ENCODE measurements around the gene SNX10.

The SNX10 gene

DNA sequence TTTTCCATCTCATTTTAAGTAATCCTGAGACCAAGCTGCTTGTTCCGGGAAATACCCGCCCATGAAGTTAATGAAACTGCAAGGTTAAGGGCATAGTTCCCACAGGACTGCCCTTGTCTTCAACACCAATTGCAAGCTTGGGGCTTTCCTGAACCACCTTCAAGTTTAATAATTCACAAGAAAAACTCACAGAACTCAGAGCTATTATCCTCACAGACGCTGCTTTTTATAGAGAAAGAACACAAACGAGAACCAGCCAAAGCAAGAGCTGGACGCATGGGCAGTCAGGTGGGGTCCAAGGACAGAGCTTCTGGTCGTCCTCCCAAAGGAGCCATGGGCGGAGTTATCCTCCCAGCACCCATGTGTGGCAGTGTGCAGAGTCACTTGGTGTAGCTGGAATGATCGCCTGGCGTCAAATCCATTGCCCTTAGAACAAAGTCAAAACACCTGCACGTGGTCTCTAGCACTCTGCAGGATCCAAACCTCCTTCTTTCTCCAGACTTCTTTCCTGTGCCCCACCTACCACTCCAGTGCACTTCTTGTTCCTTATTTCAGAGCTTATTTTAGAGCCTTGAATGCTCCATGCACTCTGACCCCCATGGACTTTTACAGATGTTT, 56.7 kb downstream of the SNX10 start:
- peak overlapping the region; percentile 71 for H3K27ac ChIP-seq
- TF ChIP-seq, protein P1, sequence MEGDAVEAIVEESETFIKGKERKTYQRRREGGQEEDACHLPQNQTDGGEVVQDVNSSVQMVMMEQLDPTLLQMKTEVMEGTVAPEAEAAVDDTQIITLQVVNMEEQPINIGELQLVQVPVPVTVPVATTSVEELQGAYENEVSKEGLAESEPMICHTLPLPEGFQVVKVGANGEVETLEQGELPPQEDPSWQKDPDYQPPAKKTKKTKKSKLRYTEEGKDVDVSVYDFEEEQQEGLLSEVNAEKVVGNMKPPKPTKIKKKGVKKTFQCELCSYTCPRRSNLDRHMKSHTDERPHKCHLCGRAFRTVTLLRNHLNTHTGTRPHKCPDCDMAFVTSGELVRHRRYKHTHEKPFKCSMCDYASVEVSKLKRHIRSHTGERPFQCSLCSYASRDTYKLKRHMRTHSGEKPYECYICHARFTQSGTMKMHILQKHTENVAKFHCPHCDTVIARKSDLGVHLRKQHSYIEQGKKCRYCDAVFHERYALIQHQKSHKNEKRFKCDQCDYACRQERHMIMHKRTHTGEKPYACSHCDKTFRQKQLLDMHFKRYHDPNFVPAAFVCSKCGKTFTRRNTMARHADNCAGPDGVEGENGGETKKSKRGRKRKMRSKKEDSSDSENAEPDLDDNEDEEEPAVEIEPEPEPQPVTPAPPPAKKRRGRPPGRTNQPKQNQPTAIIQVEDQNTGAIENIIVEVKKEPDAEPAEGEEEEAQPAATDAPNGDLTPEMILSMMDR (conservative IDR thresholded peaks at IDR 0.05) = no peak

DNA sequence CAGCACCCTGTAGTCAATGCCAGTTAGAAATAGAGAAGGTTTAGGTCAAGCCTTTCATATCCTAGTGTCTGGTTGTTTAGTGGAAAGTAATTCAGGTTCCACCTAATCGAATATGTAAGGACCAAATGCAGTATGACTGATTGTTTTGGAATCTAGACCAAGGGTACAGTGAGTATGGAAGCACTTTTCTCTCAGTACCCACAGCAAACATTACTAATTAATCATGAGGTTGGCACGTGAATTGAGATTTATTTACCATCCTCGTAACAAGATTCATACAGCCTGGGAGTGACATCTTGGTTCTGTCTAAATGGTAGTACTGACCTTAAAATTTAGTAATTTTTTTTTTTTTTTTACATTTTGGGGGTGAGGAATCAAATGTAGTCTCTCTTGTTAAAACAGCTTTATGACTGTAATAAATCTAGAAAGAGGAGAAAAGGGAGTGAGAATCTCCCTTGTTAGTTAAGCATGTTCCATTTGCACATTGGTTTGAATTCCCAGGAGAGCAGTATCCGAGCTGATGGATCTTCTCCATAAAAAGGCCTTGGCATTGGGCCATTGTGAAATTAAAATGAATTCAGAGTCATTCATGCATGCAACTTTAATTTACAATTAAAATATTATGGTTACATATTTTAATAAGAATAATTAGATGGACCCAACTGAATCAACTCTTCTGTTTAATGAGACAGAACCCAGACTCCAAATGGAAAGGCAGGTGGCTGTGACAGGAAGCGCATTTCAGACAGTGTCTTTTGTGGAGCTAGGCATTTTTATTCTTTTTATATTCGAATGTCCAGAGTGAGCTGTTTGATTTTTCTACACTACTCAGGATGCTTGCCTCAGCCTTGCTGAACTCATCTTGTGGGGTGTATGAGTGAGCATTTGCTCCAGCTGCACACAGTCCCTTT, 57.6 kb downstream of the SNX10 start:
- TF ChIP-seq, protein P1 (conservative IDR thresholded peaks at IDR 0.05) = no peak
- peak overlapping the region; percentile 71 for H3K27ac ChIP-seq

GRCh38 chr7:26351171-26351570, 59.5 kb downstream of the SNX10 start:
- TF ChIP-seq, protein P1 (conservative IDR thresholded peaks at IDR 0.05) = no peak
- H3K27ac ChIP-seq = peak overlapping the region; percentile 71; the same call in 1 of the 2 replicates

GRCh38 chr7:26356229-26356628, 64.6 kb downstream of the SNX10 start:
- TF ChIP-seq, protein P1 (conservative IDR thresholded peaks at IDR 0.05) = no peak
- no peak overlapping the region for H3K27ac ChIP-seq

DNA sequence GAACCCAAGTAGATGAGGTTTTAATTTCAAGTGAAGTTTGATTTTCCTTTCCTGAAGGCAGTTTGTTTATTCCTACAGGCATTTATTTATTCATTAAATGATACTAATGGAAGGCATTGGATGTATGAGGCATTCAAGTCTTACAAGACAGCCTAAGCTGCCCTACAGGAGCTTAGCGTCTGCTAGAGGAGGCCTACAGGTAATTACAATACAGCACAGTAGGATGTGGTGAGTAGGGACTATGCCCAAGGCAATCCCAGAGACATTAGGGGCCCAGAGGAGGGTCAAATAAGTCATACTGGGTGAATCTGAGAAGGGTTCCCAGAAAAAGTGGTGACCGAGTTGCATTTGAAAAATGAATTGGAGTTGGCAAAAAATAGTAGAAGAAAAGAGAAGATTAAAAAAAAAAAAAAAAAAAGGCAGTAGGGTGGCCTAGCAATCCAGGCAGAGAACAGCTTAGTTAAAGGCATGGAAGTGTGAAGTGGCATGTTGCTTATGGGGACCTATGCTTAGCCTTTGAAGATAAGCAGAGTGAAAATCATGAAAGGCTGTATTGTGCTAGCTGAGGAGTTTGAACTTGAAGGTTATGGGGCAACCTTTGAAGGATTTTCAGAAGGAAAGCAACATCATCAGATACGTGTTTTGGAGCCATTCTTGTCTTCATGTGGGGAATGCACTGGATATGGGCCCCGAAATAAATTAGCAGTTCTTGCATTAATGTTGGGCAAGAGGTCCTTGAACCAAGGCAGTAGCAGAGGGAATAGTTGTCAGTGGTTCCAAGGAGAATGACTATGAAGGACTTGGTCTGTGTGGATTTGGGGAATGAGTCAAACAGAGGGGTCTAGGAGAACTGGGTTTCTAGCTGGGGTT, 65.5 kb downstream of the SNX10 start:
- no peak overlapping the region for H3K27ac ChIP-seq
- TF ChIP-seq, protein P1 (conservative IDR thresholded peaks at IDR 0.05) = no peak

DNA sequence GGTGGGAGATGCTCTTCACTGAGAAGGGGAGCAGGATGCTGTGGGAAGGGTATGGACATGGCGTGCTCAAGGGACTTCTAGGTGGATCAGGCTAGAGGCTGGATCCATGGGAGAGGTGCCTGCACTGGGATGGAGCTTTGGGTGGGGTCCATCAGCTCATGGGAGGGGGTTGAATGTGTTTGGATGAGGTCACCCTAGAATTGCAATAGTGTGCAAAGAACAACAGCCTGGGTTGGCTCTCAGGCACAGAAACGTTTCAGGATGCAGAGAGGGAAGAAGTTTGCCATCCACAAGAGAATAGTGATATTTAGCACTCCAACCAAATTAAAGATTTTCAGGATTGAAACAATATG, 66.1 kb downstream of the SNX10 start:
- TF ChIP-seq, protein P1 (conservative IDR thresholded peaks at IDR 0.05) = no peak
- H3K27ac ChIP-seq = no peak overlapping the region

DNA sequence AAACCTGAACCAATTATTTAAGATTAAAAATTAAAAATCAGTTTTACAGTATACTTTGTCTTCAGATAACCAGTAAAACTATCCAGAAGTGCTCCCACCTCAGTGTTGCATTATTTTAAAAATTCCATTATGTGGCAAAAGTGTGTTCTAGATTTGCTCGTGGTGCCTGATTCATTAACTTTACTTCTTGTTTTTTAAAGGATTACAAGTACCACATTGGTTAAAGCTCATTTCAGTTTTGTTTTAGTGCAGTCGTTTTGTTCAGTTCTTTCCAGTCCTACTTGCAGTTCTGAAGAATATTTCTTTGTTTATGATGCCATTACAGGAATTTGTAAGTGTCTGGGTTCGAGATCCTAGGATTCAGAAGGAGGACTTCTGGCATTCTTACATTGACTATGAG, 69.0 kb downstream of the SNX10 start:
- H3K27ac ChIP-seq = no peak overlapping the region
- TF ChIP-seq, protein P1 (conservative IDR thresholded peaks at IDR 0.05) = no peak

Measured in VCaP (cell line).